Renal cortical epithelial cell (primary cell): Measurements from ENCODE around the gene EEFSEC. TPM values are rescaled to one million over a fixed set of nuclear protein-coding genes. Genes with fewer than 3 reads are reported as not detected.
A peak's percentile ranks its signal among the peaks of the same experiment; 100 is the strongest.

ENCODE experiments used
- DNase-seq: peaks from one replicate; pipeline ENCODE4 v3.0.0-alpha.2; 2011; ENCODE audit warnings: low read depth
- total RNA-seq: library from RNA; depleted of rRNA; stranded (reverse); fragments of >200 nt; gene quantifications from 2 replicates; pipeline ENCODE4 v1.2.3, GENCODE V29; 2014

The EEFSEC gene
- total RNA-seq, 1 donor from 2014 or later: 7.6 TPM

GRCh38 chr3:128271536-128272332 lies 118.5 kb downstream of the EEFSEC start:
- DNase-seq: no peak

- DNase-seq: no peak
These were observed 120.0 kb downstream of the EEFSEC start for GRCh38 chr3:128273109-128273840.

GRCh38 chr3:128273841-128274573 lies 120.7 kb downstream of the EEFSEC start:
- DNase-seq: no peak

GRCh38 chr3:128274837-128275236 lies 121.6 kb downstream of the EEFSEC start:
- DNase-seq: peak; percentile 94

- DNase-seq: no peak
These were observed 122.2 kb downstream of the EEFSEC start for GRCh38 chr3:128275316-128276145.

- DNase-seq: no peak
These were observed 122.8 kb downstream of the EEFSEC start for GRCh38 chr3:128276146-128276435.

GRCh38 chr3:128276577-128277183 lies 123.4 kb downstream of the EEFSEC start:
- DNase-seq: no peak

GRCh38 chr3:128277378-128278069 lies 124.2 kb downstream of the EEFSEC start:
- DNase-seq: no peak

GRCh38 chr3:128278130-128278529 lies 124.8 kb downstream of the EEFSEC start:
- no peak for DNase-seq

- no peak for DNase-seq
These were observed 125.7 kb downstream of the EEFSEC start for GRCh38 chr3:128278761-128279600.

- DNase-seq: no peak
These were observed 126.3 kb downstream of the EEFSEC start for GRCh38 chr3:128279601-128279880.

GRCh38 chr3:128280481-128281052 lies 127.3 kb downstream of the EEFSEC start:
- DNase-seq: no peak

- DNase-seq: no peak
These were observed 127.8 kb downstream of the EEFSEC start for GRCh38 chr3:128281056-128281455.

GRCh38 chr3:128281461-128282367 lies 128.4 kb downstream of the EEFSEC start:
- no peak for DNase-seq

GRCh38 chr3:128282380-128283196 lies 129.3 kb downstream of the EEFSEC start:
- DNase-seq: no peak

- no peak for DNase-seq
These were observed 130.1 kb downstream of the EEFSEC start for GRCh38 chr3:128283421-128283820.

- no peak for DNase-seq
These were observed 132.0 kb downstream of the EEFSEC start for GRCh38 chr3:128285042-128285966.
